ENCODE measurements around the gene SLC25A1.

Gene SLC25A1

GRCh38 chr22:19128009-19128401 is 50.5 kb downstream of the SLC25A1 start:
- H3K4me1 ChIP-seq (ENCODE audit: control insufficient read depth, insufficient read depth, low read length) = no peaks in the 10 kb centered on the region
- no peak overlapping the region for H3K9ac ChIP-seq (ENCODE audit: low read depth, low read length)
- peaks cover 9% of the 10 kb centered on the region for H3K36me3 ChIP-seq (ENCODE audit: control insufficient read depth, insufficient read depth, low read length)
- no peak overlapping the region for H3K4me3 ChIP-seq (ENCODE audit: low read depth, low read length)
- H3K27me3 ChIP-seq (ENCODE audit: control insufficient read depth, insufficient read depth, low read length) = no peaks in the 10 kb centered on the region
- H3K9me3 ChIP-seq (ENCODE audit: control insufficient read depth, insufficient read depth, low read length) = no peaks in the 10 kb centered on the region

- Histone ChIP-seq H3K4me3 (ENCODE audit: low read depth, low read length) (no peak overlapping the region), H3K36me3 (ENCODE audit: control insufficient read depth, insufficient read depth, low read length) (peaks cover 8% of the 10 kb centered on the region), H3K27me3 (ENCODE audit: control insufficient read depth, insufficient read depth, low read length) (no peaks in the 10 kb centered on the region), H3K9ac (ENCODE audit: low read depth, low read length) (no peak overlapping the region), H3K4me1 (ENCODE audit: control insufficient read depth, insufficient read depth, low read length) (no peaks in the 10 kb centered on the region), H3K9me3 (ENCODE audit: control insufficient read depth, insufficient read depth, low read length) (no peaks in the 10 kb centered on the region)
Observed at GRCh38 chr22:19127329-19128008, 51.1 kb downstream of the SLC25A1 start.

- H3K4me3 ChIP-seq (ENCODE audit: low read depth, low read length) = no peak overlapping the region
- H3K9ac ChIP-seq (ENCODE audit: low read depth, low read length) = no peak overlapping the region
- peaks cover 1% of the 10 kb centered on the region for H3K36me3 ChIP-seq (ENCODE audit: control insufficient read depth, insufficient read depth, low read length)
Observed at GRCh38 chr22:19126309-19127273, 51.9 kb downstream of the SLC25A1 start.

More at GRCh38 chr22:19126309-19127273, 51.9 kb downstream of the SLC25A1 start:
- no peaks in the 10 kb centered on the region for H3K9me3 ChIP-seq (ENCODE audit: control insufficient read depth, insufficient read depth, low read length)
- H3K4me1 ChIP-seq (ENCODE audit: control insufficient read depth, insufficient read depth, low read length) = no peaks in the 10 kb centered on the region
- H3K27me3 ChIP-seq (ENCODE audit: control insufficient read depth, insufficient read depth, low read length) = no peaks in the 10 kb centered on the region
